ENCODE measurements around the gene HNRNPCL4.
"Not testable (repeated sequence)": the region's sequence is repeated elsewhere in the genome, so short reads cannot be mapped to it uniquely, and the experiment has no call there.

DNA sequence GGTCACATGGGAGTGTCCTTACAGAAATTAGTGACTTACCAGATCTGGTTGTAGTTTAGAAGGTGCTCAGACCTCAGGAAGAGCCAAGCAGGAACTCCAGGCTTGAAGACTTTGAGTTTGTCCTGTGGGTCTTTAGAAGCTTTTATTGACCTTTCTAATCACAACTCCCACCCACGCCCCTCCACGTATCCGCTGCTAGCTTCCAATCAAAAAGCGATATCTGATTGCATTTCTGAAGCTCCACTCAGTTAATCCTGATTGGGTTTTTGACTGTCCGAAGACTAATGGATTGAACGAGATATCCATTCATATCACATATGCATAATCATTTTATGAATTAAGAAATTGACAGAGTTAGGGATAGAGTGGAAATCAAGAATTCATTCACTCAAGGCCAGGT, 48.7 kb downstream of the HNRNPCL4 start, which contains the start of gene HNRNPCL2:
- not testable (repeated sequence) for TF ChIP-seq POLR2A (IDR thresholded peaks at IDR 0.05; ENCODE audit: extremely low read depth, insufficient read length)
- TF ChIP-seq, protein P1, sequence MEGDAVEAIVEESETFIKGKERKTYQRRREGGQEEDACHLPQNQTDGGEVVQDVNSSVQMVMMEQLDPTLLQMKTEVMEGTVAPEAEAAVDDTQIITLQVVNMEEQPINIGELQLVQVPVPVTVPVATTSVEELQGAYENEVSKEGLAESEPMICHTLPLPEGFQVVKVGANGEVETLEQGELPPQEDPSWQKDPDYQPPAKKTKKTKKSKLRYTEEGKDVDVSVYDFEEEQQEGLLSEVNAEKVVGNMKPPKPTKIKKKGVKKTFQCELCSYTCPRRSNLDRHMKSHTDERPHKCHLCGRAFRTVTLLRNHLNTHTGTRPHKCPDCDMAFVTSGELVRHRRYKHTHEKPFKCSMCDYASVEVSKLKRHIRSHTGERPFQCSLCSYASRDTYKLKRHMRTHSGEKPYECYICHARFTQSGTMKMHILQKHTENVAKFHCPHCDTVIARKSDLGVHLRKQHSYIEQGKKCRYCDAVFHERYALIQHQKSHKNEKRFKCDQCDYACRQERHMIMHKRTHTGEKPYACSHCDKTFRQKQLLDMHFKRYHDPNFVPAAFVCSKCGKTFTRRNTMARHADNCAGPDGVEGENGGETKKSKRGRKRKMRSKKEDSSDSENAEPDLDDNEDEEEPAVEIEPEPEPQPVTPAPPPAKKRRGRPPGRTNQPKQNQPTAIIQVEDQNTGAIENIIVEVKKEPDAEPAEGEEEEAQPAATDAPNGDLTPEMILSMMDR (IDR thresholded peaks at IDR 0.05; ENCODE audit: low read depth, low read length), result not testable (repeated sequence)
